SU-DHL-6 (cell line): ENCODE results near the gene BCL7C.

ENCODE experiments used
- CTCF ChIP-seq: fragments of 200-600 bp; sonication (generic); IDR thresholded peaks from one replicate; pipeline ENCODE4 v1.5.1; 2017; ENCODE audit warnings: antibody characterized with exemption, mild to moderate bottlenecking, low read length, moderate library complexity; ENCODE audit not compliant: insufficient read depth, poor library complexity, severe bottlenecking
- EZH2phosphoT487 ChIP-seq: fragments of 200-600 bp; sonication (generic), shearing (Covaris generic); conservative IDR thresholded peaks from 2 replicates; pipeline ENCODE4 v1.6.1; 2018; ENCODE audit warnings: mild to moderate bottlenecking, antibody characterized with exemption, low read length, moderate library complexity, mixed read lengths

- TF ChIP-seq CTCF, result no peak
- no peak for TF ChIP-seq EZH2phosphoT487
Measured at GRCh38 chr16:30912794-30913412, 19.0 kb upstream of the BCL7C start.
